SK-N-SH treated with all-trans-retinoic acid at 6 μM for 48 hours (cell line): ENCODE measurements around the gene NAE1.

Experiments used
- CSDC2 ChIP-seq: fragments of 250-450 bp; sonication (Bioruptor Pico); IDR thresholded peaks from 2 replicates; pipeline ENCODE4 v1.5.0; 2020; ENCODE audit warnings: mild to moderate bottlenecking, moderate library complexity
- PATZ1 ChIP-seq: fragments of 250-450 bp; sonication (Bioruptor Pico); IDR thresholded peaks from 2 replicates; pipeline ENCODE4 v1.8.0; 2020; ENCODE audit warnings: mild to moderate bottlenecking, moderate library complexity, borderline replicate concordance
- RARB ChIP-seq: fragments of 250-450 bp; sonication (Bioruptor Pico); IDR thresholded peaks from 2 replicates; pipeline ENCODE4 v1.8.0; 2021; ENCODE audit warnings: mild to moderate bottlenecking, moderate library complexity
- ZC3H10 ChIP-seq: fragments of 250-450 bp; sonication (Bioruptor Pico); IDR thresholded peaks from 2 replicates; pipeline ENCODE4 v1.5.1; 2021; ENCODE audit warnings: mild to moderate bottlenecking, moderate library complexity
- TF ChIP-seq, protein P1 (sequence below): fragments of 250-450 bp; sonication (Bioruptor Pico); IDR thresholded peaks from 2 replicates; pipeline ENCODE4 v1.5.1; 2020; ENCODE audit warnings: low read depth, mild to moderate bottlenecking, moderate library complexity

DNA sequence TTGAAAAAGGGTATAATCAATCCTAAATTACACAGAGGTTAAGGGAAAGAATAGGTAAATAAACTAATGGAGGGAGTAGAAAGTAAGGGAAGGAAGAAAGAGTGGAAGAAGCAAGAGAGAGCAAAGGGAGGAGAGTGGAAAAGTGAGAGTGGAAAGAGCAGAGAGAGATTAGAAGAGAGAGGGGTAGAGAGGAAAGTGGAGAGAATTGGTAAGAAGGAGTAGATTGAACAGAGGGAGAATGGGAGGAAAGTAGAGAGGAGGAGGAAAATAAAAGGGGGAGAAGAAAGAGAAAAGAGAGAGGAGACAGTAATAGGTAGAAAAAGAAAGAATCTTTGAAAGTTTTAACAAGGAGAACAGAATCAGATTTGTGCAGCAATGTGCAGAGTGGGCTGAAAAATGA is 54.3 kb downstream of the NAE1 start:
- TF ChIP-seq RARB (CRISPR knock-in tag) (no peak), ZC3H10 (no peak), CSDC2 (CRISPR knock-in tag) (no peak), PATZ1 (no peak)
- TF ChIP-seq, protein P1, sequence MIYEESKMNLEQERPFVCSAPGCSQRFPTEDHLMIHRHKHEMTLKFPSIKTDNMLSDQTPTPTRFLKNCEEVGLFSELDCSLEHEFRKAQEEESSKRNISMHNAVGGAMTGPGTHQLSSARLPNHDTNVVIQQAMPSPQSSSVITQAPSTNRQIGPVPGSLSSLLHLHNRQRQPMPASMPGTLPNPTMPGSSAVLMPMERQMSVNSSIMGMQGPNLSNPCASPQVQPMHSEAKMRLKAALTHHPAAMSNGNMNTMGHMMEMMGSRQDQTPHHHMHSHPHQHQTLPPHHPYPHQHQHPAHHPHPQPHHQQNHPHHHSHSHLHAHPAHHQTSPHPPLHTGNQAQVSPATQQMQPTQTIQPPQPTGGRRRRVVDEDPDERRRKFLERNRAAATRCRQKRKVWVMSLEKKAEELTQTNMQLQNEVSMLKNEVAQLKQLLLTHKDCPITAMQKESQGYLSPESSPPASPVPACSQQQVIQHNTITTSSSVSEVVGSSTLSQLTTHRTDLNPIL (CRISPR knock-in tag) = no peak
